GM12801 (cell line): Measurements from ENCODE around the gene USP33.

ENCODE experiments used
- CTCF ChIP-seq: IDR thresholded peaks from one replicate; pipeline ENCODE4 v1.5.1; 2011; ENCODE audit warnings: control low read depth; ENCODE audit not compliant: insufficient read length; ENCODE audit errors: extremely low read depth

USP33 gene

GRCh38 chr1:77781683-77782082 lies 22.0 kb upstream of the USP33 start:
- TF ChIP-seq CTCF: no peak

- TF ChIP-seq CTCF: no peak
Observed at GRCh38 chr1:77779529-77780281, 20.1 kb upstream of the USP33 start, which contains the start of gene MIGA1. MIGA1 (plus strand) TSS chr1:77779649; CDS start chr1:77783253, 3,604 bp downstream.

- TF ChIP-seq CTCF: no peak
Observed at GRCh38 chr1:77776007-77776700, 16.5 kb upstream of the USP33 start.

- no peak for TF ChIP-seq CTCF
Observed at GRCh38 chr1:77768006-77768405, 8.4 kb upstream of the USP33 start.

- no peak for TF ChIP-seq CTCF
Observed at GRCh38 chr1:77762072-77762476, 2.4 kb upstream of the USP33 start.

GRCh38 chr1:77757603-77758002 lies 2.0 kb downstream of the USP33 start:
- no peak for TF ChIP-seq CTCF

- no peak for TF ChIP-seq CTCF
Observed at GRCh38 chr1:77757066-77757584, 2.5 kb downstream of the USP33 start.
